NCI-H1930 (cell line): ENCODE data around the gene TBC1D22A.

ENCODE experiments used
- DNase-seq, 2 experiments: peaks; one replicate each; lab custom pipeline; 2025; lab: John Stamatoyannopoulos, UW

The TBC1D22A gene

DNA sequence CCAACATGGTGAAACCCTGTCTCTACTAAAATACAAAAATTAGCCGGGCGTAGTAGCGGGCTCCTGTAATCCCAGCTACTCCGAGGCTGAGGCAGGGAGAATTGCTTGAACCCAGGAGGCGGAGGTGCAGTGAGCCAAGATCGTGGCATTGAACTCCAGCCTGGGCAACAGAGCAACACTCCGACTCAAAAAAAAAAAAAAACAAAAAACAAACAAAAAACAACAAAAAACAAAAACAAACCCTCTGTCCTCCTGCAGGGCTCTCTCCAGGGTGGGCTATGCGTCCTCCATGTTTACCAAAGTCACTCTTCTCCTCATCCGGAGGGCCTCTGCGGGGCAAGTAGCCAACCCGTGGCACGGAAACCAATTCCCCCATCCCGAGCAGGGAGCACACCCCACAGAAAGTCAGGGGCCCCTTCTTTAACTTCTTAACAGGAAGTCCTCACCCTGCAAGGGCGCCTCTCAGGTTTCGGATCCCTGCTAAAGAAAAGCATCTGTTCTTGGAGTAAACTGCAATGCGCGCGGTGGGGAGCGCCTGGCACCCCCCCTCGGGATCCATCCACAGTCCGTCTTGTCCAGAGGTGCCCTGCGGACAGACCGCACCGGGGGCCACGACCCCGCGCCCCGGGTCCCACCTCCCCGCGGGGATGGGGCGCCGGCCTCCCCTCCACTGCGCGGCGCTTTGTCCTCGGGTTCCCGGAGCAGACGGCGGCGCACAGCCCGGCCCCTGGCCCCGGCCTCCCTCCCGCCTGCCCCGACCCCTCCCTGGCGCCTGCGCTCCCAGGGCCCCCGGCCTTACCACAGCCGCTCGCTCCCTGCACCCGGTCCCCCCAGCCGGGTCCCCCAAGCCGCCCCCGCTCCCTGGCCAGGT, 25.1 kb upstream of the TBC1D22A start:
- DNase-seq: peak in 1 of 2 experiments; percentile 17

DNA sequence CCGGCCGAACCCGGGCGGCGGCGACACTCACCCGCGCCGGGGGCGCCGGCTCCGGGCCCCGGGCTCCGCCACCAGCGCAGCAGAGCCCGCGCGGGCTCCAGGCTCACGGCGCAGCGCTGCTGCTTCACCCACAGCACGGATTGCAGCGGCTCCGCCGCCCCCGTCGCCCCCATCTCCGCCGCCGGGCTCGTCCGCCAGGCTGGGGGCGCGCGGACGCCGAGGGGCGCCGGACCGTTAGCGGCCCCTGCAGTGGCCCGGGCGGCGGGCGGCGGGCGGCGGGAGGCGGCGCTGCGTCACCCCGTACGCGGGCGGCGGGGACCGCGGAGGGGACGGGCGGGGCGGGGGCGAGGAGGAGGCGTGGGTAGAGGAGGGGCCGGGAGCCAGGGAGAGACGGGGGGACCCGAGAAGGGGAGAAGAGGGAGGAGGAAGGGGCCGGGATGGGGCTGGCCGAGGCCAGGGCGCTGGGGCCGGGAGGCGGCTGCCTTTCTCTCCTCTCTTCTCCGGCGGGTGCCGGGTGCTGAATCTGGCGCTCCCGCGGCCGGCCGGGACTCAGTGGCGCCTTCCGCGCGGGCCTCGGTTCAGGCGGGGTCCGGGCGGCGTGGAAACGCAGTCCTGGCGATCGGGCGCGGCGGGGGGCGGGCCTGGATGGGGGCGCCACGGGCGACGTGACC, 24.3 kb upstream of the TBC1D22A start, which contains the start of gene CERK:
CERK (minus strand) TSS at position 277 of the 671 bp plus-strand sequence; CDS start at position 173, 104 bp downstream.
- peak; percentile 44 to 53 for DNase-seq

DNA sequence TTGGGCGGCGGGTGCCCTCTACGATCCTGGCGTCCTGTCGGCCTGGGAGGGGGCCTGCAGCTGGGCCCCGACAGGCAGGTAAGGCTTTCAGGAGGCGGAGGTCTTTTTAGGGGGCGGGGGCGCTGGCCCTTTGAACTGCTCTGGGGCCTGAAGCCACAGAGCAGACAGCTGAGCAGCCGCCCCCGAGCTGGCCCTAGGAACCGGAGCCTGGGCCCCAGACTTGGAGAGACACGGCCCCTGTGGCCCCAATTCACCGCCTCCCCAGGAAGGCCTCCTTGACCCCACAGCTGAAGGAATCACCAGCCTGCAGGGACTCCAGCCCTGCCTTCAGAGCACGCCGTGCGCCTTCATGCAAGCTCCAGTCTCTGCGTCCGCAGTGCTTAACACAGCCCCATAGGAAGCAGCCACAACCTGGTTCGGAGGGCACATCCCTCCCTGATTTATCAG, 23.8 kb upstream of the TBC1D22A start:
- DNase-seq: no peak

DNA sequence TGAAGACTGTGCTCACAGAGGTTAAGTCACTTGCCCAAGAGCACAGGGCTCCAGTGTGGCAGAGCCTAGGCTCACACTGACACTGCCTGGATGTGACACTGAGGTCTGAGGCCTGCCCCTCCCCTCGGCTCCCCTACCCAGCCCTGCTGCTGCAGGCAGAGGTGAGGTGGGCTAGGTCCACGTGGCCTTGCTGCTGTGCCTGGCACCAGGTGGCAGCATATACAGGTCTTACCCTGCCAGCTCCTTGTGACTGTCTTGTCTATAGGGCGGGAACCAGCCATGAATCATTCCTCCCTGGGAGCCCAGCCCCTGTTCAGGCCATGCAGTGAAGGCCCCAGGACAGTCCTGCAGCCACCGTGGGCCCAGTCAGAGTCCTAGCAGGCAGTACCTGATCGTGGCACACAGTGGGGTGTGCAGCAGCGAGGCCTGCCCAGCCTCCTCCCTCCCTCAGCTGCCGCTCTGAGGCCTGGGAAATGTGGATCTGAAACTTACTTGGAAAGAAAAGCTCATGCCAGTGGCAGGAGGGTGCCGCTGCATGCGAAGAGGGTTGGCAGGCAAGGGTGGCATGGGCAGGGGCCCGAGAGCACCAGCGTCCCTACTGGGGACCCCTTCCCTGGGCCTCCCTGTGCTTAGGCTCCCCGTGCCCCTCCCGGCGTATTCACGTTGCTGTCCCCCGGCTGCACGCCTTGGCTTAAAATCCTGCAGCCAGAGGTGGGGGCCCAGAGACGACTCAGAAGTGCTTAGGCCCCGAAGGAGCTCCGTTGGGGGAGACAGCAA, 23.2 kb upstream of the TBC1D22A start:
- DNase-seq: peak in 1 of 2 experiments; percentile 36

DNA sequence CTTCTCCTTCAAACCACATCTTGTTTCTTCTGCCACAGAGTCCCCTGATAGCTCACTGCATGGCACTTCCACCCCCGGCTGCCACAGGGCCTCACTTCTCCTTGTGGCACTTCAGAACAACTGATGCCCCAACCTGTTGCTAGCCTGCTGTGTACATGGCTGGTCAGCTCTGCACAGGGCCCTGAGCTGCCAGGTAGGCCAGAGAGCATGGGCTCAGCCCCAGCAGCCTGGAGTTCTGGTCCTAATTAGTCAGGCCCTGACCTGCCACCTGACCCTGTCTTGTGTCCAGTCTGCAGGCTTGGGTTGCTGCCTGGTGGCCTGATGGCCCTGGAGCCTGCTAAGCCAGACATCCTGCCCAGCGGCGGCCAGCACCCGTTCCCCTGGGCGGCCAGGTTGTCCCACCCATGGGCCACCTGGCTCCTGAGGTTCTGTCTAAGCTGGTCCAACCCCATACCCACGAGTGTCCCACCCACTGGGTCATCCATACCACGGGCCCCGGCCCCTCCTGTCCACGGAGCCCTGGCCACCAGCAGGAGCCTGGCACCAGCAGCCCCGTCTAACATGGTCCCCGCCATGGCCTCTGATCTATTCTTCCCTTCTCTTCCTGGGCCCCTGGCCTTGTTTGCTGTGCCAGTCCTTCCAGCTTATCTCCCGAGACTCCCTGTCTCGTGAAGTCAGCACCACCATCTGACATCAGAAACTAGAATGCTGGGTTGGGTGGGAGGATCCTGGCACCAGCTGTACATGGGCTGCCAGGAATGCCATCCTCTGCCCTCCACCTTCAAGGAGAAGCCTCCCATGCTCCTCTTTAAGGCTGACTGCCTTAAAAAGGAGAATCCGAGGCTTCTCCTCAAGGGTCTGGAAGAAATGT, 21.3 kb upstream of the TBC1D22A start:
- no peak for DNase-seq

DNA sequence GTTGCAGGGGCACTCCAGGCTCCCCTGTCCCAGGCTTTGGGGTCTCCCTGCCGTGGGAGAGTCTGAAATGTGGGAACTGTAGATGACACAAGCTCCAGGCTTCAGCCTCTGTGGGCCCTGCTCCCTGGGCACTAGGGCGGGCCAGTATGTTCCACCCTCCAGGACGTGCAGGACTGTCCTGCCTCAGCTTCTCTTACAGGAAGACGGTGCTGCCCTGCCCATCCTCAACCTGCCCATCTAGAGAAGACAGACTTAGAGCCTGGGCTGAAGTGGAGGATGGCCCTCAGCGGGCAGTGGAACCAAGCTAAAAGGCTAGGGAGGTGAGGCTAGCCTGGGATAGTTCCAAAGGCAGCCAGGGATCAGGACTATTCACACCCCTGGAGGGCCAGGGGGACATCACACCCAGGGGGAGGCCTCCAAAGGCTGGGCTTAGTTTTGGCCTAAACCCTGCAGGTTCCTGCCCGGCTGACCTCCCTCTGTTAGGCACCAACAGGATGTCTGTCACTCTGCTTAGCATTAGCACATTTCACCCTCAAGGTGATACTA, 20.4 kb upstream of the TBC1D22A start:
- DNase-seq: no peak

DNA sequence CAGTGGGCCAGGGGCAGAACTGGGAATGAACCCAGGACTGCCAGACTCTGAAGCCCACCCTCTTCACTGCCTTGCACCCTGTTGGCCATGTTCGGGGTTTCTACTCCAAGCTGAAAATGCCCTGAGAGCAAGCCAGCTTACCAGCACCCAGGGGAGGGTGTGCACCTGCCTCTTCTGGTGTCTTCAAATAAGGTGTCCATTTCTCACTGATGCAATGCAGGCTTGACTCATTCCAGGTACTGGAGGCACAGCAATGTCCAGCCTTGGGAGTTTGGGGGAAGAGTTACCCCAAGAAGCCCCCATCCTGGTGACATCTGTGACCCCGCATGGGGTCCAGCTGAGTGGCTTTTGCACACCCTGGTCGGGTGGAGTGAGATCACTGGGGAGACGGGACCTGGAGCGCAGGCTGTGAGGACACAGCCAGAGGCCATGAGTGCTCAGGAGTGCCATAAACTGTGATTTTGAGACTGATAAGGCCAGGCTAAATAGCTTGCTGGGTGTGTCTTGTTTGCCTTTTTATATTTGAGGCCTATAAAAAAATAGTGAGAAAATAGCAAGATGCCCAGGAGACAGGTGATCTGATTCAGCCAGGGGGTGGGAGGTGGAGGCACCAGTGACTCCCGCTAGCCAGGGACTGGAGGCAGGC, 19.8 kb upstream of the TBC1D22A start:
- no peak for DNase-seq

DNA sequence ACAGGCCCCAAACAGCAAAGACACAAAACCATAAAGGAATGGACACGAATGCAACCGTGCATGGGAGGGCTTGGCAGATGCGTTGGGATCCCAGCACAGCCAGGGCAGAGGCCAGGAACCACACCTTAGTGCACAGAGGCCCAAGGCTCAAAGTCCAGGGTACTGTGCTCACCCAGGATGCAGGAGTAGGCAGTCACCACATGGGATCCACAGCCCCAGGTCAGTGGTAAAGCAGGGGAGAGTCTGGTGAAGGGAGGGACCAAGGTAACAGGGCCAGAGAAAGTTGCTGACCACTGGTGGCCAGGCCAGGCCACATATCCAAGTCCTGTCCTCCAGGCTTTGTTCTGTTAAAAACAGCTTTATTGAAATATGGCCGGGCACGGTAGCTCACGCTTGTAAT, 17.9 kb upstream of the TBC1D22A start:
- DNase-seq: no peak

DNA sequence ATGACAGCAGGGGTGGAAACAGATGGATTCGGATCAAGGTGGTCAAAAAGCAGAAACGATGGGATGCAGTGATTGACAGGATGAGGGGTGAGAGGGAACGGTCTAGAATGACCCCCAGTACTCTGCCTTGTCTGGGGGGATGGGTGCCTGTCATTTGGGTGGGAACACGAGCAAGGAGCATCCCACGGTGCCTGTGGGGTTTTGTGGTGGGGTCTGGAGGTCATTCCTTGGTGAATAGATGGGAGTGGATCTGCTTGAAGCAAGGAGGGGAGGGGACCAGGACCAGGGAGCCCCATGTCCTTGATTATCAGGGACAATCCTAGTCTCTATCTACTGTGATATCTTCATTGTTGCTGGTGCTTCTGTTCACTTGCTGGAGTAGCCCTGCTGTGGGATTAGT, 16.3 kb upstream of the TBC1D22A start:
- DNase-seq: no peak

DNA sequence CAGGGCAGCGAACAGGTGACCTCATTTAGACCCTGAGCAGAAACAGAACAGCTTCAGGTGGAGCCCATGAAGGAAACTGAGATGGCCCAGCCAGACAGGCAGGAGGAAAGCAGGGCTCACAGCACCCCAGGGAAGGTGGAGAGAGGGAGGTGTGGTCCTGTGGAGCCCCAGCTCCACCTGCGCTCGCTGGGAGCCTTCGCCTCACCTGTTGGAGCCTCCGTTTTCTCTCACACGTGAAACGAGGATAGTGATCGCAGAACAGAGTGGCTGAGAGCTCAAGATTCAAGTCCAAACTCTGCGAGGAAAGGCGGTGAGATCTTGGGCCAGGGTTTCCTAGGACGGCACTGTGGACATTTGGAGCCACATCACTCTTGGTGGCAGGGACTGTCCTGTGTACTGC, 15.8 kb upstream of the TBC1D22A start:
- no peak for DNase-seq

DNA sequence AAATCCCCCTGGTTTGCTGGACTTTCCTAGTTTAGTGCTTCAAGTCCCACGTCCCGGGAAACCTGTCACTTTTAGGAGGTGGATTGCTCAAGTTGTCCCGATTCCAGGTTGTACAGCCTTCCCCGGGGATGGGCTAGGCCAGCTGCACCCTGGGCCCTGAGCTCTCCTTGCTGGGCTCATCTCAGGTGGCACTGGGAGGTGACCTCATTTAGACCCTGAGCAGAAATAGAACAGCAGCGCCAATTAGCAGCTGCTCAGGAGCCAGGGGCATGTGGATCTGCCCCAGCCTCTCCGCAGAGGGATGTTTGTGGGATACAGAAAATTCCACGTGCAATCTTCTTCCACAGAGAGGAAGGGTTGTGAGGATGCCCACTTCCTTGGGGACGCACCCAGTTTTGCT, 14.8 kb upstream of the TBC1D22A start:
- DNase-seq: no peak

DNA sequence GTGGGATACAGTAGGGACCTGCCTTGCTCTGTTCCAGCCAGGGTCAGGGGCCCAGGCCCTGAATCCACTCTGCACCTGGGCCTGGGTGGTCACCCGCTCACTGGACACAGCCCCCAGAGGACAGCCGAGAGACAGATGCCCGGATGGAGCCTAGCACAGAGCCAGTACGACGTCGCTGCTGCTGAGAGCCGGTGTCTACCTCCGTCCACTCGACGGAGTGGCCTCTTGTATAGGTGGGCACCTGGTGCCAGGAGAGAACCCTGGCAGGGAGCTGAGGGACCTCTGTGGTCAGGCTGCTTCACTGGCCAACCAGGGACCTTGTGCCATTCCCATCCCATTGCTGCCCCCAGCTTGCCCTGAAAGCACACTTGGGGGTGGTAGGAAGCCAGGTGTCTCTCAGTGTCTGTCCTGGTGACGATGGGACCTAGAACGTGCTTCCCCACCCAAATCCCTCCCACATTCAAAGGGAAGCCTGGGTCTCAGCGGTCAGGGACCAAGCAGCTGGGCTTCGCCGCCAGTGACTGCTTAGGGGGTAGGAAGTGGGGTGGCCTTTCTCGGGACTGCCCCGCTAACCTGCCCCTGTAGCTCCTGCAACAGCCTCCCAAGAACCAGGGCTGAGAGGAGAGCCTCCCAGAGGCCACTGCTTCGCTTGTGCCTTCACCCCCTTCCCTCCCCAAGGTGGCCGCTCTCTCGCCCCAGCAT, 14.1 kb upstream of the TBC1D22A start:
- no peak for DNase-seq

DNA sequence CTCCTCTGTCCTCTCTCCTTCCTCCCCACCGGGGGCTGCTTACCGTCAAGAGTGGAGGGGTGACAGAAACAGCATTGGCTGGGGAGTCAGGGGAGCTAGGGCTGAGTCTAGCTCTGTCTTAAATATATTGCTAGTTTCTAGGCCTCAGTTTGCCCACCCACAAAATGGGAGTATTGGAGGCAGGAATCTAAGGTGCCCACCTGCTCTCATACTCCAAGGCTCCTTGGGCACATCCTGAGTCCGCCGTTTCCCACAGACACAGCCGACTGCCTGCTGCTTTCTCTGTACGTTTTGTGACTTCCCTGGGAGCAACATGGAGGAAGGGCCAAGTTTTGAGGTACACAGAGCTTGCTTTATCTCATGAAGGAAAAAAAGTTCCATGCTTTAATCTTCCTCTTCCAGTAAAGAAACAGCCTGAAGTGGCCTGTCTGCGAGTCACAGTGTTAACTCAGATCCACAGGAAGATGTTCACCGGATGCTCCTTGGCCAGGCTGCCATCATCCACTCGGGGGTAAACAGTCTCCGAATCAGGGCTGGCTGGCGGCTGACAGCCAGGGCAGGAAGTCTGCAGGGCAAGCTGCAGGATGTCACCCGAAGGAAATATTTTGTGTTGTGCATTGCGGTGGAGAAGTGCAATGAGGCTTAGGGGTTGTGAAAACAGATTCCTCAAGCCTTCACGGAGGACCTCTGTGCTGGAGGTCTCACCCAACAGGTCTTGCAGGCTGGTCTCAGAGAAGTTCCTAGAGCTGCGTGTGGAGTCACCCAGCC, 13.4 kb upstream of the TBC1D22A start:
- DNase-seq: no peak

DNA sequence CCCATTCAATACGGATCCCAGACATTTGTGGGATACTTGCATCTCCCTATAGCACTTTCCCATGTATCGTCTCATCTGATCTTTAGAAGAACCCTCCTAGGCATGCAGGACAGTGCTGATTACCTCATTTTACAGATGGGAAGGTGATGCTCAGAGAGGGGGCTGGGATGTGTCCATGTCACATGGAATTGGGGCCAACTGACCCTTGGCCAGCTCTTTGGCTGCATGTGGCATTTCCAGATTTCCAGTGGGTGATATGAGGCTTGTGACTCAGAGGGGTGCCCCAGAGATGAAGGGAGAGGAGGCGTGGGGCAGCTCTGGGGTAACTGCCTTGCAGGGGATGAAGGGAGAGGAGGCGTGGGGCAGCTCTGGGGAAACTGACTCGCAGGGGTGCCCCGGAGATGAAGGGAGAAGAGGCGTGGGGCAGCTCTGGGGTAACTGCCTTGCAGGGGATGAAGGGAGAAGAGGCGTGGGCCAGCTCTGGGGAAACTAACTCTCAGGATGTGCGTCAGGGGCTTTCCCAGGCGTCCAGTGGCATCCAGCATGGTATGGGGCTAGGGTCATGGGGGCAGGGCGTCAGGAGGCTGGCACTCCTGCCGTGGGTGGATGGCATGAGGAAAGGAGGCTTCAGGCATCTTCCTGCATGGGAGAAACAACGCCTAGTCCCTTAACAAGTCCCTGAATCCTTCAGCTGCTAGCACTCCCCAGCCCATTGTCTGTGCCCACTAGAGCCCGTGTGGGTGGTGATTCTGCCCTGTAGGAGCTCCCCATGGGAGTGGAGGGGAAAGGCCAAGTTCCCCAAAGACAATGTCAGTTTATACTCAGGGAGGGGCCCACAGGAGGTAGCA, 12.5 kb upstream of the TBC1D22A start:
- DNase-seq: no peak

DNA sequence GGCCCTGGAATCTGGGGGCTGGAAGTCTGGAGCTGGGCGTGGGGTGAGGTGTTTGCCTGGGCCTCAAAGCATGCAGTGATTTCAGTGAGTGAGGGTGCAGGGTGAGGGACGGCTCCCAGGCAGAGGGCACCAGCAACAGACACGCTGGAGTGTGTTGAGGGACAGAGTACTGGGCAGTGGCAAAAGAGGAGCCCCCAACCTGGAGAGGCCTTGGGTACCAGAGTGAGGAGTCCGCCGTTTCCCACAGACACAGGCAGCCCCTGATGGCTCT, 12.0 kb upstream of the TBC1D22A start:
- DNase-seq: no peak

DNA sequence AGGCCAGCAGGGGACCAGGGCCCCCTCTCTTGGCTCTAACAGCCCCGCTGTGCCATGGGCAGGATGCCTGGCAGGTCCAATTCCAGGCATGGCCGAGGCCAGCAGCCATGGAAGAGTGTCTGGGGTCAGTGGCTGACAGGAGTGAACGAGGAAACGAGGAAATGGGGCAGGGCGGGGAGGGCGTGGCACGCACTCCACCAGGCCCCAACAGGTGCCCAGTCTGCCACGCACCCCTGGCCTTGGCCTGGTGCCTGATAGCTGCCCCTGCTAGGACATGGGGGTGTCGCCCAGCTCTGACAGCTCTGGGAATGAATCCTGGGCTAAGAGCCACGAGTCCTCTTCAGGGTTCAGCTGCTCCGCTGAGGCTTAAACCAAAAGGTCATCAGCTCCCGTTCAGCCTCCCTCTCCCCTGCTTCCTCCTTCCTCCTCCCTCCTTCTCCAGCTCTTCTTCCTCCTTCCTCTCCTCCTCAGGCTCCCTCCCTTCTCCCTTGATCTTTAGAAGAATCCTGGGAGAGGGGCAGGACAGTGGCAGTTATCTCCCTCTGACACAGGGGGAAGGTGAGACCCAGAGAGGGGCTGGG, 11.5 kb upstream of the TBC1D22A start:
- DNase-seq: no peak

DNA sequence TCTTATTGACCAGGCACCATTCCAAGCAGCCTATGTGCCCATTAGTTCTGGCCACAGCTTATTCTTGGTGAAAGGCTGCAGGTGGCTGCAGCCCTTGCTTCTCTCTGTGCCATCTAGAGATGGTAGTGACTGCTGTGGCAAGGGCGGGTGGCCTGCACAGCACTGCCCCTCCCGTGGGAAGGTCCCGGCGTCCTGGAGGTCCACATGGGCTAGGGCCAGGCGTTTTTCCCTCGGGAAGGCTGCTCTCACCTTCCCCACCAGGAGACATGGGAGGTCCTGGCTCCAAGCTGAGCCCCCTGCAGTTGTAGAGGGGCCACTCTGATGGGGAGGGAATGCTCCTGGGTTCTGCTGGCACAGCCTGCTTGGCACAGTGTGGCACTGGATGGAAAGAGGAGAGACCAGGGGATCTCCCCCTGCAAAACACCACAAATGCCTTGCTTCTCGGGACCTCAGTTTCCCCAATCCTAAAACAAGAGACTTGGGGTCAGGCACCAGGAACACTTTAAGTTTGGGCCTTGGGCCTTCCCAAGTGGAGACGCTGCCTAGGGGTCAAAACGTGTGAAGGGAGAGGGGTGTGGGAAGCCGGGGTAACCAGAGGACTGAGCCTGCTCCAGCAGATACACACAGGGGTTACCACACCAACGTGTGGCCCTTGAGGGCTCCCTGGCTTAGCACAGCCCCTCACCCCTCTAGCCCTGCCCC, 10.0 kb upstream of the TBC1D22A start:
- DNase-seq: no peak

DNA sequence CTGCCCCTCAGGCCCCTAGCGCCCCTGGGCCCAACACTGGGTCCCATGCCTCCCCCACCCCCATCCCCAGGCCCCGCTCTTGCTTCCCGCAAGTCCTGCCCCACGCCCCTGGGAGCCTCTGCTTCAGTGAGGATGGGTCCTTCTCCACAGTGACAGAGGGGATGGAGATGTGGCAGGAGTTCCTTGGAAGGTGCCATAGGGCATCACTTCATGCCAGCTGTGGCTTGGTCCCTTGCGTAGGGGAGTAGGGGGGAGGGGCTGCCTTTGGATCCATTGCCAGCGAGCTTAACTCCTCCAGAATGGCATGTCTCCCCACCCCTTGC, 9.5 kb upstream of the TBC1D22A start:
- no peak for DNase-seq
